ENCODE results near the gene SSH2. TPM values are rescaled to one million over a fixed set of nuclear protein-coding genes. Genes with fewer than 3 reads are reported as not detected.

Gene SSH2
- total and polyA plus RNA-seq, 9 of the 15 experiments (the other 6 are each of a cell fraction or from before 2014, with no cell fraction given): 3.9 to 16.1 (median 10.2) TPM

GRCh38 chr17:29586676-29587469 is 343.2 kb downstream of the SSH2 start (continued):
- TF ChIP-seq CHD7 (IDR thresholded peaks at IDR 0.05; ENCODE audit: low read depth, low read length): no peak
- TF ChIP-seq PYGO2 (tag; IDR thresholded peaks at IDR 0.05): no peak
